Mucosa of stomach (tissue), 1 donor: ENCODE results near the gene SECTM1.

Experiments
- H3K27me3 ChIP-seq: one replicate; pipeline ENCODE4 v1.7.0; 2013; ENCODE audit warnings: mild to moderate bottlenecking, low read length; ENCODE audit not compliant: control insufficient read depth, insufficient read depth
- H3K36me3 ChIP-seq: one replicate; pipeline ENCODE4 v1.7.0; 2013; ENCODE audit warnings: low read length; ENCODE audit not compliant: control insufficient read depth, insufficient read depth
- H3K4me1 ChIP-seq: one replicate; pipeline ENCODE4 v1.7.0; 2013; ENCODE audit warnings: mild to moderate bottlenecking, low read length; ENCODE audit not compliant: control insufficient read depth, insufficient read depth
- H3K4me3 ChIP-seq: one replicate; pipeline ENCODE4 v1.7.0; 2013; ENCODE audit warnings: low read length
- H3K9ac ChIP-seq: one replicate; pipeline ENCODE4 v1.7.0; 2013; ENCODE audit warnings: mild to moderate bottlenecking, low read length, moderate library complexity
- H3K9me3 ChIP-seq: one replicate; pipeline ENCODE4 v1.7.0; 2013; ENCODE audit warnings: mild to moderate bottlenecking, low read length, moderate library complexity; ENCODE audit not compliant: control insufficient read depth
- donor health status: Pancreatic carcinoma.

The SECTM1 gene

DNA sequence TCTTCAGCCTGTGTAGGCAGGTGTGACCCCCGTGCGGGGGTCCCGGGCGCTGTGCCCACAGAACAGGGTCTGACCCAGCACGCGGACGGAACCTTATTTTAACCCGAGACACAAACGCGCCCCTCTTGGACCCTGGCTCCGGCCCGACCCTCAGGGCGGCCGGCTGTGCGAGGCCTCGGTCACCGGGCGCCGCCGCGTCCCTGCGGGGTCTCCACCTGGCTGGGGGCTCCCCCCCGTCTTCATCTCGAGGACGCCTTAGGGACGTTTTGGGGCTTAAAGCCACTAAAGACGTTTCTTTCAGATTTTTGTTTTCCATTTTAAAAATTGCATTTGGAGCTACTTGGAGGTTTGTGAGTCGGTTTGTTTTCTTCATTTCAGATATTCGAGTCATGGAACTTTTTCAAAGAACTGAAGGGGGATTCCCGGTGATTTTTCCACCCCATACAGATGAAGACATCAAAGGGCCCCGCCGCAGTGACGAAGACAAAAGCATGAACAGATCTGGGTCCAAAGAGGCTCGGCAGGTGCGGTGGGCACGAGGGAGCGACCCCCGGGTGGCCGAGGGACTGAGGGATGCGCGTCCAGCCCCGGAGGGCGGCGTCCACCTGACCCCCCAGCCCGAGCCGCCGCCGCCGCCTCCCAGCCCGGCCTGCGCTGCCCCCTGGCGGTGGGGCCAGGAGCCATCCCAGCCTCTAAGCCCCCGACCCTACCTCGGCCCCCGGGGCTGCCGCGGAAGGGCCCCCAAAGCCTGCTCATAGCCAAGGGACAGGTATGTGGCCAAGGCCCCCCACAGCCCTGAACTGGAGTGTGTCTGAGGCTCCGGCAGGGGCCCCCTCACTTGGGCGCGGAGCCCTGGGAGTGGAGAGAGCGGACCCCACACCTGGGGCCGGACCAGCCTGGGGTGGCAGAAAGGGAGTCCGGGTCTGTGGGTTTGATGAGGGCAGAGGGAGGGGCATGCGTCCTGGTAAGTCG lies 12.3 kb downstream of the SECTM1 start:
- Histone ChIP-seq H3K9me3 (no peaks in the 10 kb centered on the region), H3K4me3 (no peak overlapping the region), H3K36me3 (no peaks in the 10 kb centered on the region), H3K4me1 (peaks cover 38% of the 10 kb centered on the region), H3K9ac (no peak overlapping the region), H3K27me3 (peaks cover 7% of the 10 kb centered on the region)

- no peak overlapping the region for H3K9ac ChIP-seq
- H3K4me3 ChIP-seq = no peak overlapping the region
- H3K36me3 ChIP-seq = no peaks in the 10 kb centered on the region
- H3K9me3 ChIP-seq = no peaks in the 10 kb centered on the region
- H3K4me1 ChIP-seq = peaks cover 36% of the 10 kb centered on the region
- H3K27me3 ChIP-seq = peaks cover 17% of the 10 kb centered on the region
Observed at GRCh38 chr17:82320140-82320840, 13.3 kb downstream of the SECTM1 start.

- Histone ChIP-seq H3K4me3 (no peak overlapping the region), H3K4me1 (peaks cover 30% of the 10 kb centered on the region), H3K36me3 (no peaks in the 10 kb centered on the region), H3K9me3 (no peaks in the 10 kb centered on the region), H3K27me3 (peaks cover 23% of the 10 kb centered on the region), H3K9ac (no peak overlapping the region)
Observed at GRCh38 chr17:82319619-82320062, 13.9 kb downstream of the SECTM1 start.

GRCh38 chr17:82318772-82319606 lies 14.6 kb downstream of the SECTM1 start:
- H3K4me3 ChIP-seq = no peak overlapping the region
- H3K4me1 ChIP-seq = peaks cover 23% of the 10 kb centered on the region
- H3K27me3 ChIP-seq = peaks cover 26% of the 10 kb centered on the region
- no peaks in the 10 kb centered on the region for H3K36me3 ChIP-seq
- H3K9ac ChIP-seq = no peak overlapping the region
- H3K9me3 ChIP-seq = no peaks in the 10 kb centered on the region

- no peak overlapping the region for H3K9ac ChIP-seq
- no peaks in the 10 kb centered on the region for H3K9me3 ChIP-seq
- H3K4me1 ChIP-seq = peaks cover 21% of the 10 kb centered on the region
- no peak overlapping the region for H3K4me3 ChIP-seq
- H3K36me3 ChIP-seq = no peaks in the 10 kb centered on the region
- peaks cover 28% of the 10 kb centered on the region for H3K27me3 ChIP-seq
Observed at GRCh38 chr17:82318169-82318498, 15.4 kb downstream of the SECTM1 start.

GRCh38 chr17:82317394-82318168 lies 16.0 kb downstream of the SECTM1 start, which contains the start of gene CD7:
TSS of gene CD7 (minus strand) at chr17:82317608. CDS start at chr17:82317495, 113 bp downstream.
- no peaks in the 10 kb centered on the region for H3K36me3 ChIP-seq
- H3K9ac ChIP-seq = no peak within 1 kb of the TSS
- no peaks in the 10 kb centered on the region for H3K9me3 ChIP-seq
- peaks cover 21% of the 10 kb centered on the region for H3K4me1 ChIP-seq
- no peak within 1 kb of the TSS for H3K4me3 ChIP-seq
- peaks cover 28% of the 10 kb centered on the region for H3K27me3 ChIP-seq

DNA sequence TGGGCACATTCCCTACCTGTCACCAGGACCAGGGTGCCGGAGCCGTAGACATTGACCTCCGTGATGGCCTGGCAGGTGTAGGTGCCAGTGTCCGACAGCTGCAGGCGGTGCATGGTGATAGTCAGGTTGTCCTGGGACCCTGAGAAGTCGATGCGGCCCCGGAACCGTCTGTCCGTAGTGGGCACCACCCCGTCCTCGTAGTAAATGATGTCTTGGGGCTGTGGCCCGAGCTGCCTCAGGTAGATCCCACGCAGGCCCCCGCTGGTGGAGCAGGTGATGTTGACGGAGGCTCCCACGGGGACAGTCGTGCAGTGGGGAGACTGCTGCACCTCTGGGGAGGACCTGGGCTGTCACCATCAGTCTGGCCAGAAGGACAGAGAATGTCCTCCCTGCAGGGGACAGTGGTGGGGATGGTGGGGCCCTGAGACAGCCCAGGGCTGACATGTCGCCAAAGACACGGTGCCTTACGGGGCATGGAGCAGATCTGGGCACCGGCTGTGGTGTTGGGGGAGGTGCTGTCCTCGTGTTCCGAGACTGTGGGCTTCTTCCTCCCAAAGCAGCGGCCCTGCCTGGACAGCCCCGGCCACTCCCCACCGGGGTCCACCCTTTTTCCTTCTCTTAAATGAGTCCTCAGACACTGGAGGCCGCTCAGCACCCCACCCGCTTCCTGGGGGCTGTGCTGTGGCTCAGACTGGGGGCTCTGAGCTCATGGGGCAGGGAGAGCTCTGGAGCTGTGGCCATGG lies 16.7 kb downstream of the SECTM1 start:
- Histone ChIP-seq H3K4me1 (peaks cover 19% of the 10 kb centered on the region), H3K36me3 (no peaks in the 10 kb centered on the region), H3K4me3 (no peak overlapping the region), H3K9me3 (no peaks in the 10 kb centered on the region), H3K9ac (no peak overlapping the region), H3K27me3 (peaks cover 28% of the 10 kb centered on the region)

DNA sequence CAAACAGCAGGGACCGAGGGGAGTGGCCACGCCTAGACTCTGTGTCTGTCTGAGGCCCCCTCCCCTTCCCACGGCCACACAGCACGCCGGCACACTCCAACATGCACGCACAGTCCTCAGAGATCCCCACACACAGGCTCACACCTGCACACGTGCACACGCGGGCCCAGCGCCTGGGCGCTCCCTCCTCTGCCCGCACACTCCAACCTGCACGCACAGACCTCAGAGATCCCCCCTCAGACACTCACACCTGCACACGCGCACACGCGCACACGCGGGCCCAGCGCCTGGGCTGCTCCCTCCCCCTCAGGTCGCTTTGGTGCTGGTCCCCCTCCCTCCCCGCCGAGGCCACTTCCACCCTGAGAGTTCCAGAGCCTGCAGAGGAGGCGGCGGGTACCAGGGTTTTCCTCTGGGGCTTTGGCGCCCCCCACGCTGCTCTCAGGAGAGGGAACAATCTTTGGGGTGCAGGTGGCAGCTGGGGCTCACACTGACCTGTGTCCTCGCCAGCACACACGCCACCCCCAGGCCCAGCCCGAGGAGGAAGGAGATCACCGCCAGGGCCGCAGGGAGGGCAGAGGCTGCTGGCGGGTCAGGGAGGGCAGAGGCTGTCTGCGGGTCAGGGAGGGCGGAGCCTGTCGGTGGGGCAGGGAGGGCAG lies 17.7 kb downstream of the SECTM1 start:
- Histone ChIP-seq H3K4me3 (no peak overlapping the region), H3K9me3 (no peaks in the 10 kb centered on the region), H3K4me1 (peaks cover 9% of the 10 kb centered on the region), H3K27me3 (peaks cover 31% of the 10 kb centered on the region), H3K36me3 (no peaks in the 10 kb centered on the region), H3K9ac (no peak overlapping the region)

- peaks cover 39% of the 10 kb centered on the region for H3K27me3 ChIP-seq
- no peaks in the 10 kb centered on the region for H3K36me3 ChIP-seq
- no peak overlapping the region for H3K9ac ChIP-seq
- peaks cover 5% of the 10 kb centered on the region for H3K4me1 ChIP-seq
- H3K4me3 ChIP-seq = no peak overlapping the region
- H3K9me3 ChIP-seq = no peaks in the 10 kb centered on the region
Observed at GRCh38 chr17:82314727-82315605, 18.6 kb downstream of the SECTM1 start.
